Effector CD8-positive, alpha-beta T cell (primary cell): Measurements from ENCODE around the gene MGAT4A.
"Not testable (repeated sequence)": the region's sequence is repeated elsewhere in the genome, so short reads cannot be mapped to it uniquely, and the experiment has no call there.

Experiments used
- DNase-seq: peaks from one replicate; lab custom pipeline; 2025; lab: John Stamatoyannopoulos, UW

The MGAT4A gene

DNA sequence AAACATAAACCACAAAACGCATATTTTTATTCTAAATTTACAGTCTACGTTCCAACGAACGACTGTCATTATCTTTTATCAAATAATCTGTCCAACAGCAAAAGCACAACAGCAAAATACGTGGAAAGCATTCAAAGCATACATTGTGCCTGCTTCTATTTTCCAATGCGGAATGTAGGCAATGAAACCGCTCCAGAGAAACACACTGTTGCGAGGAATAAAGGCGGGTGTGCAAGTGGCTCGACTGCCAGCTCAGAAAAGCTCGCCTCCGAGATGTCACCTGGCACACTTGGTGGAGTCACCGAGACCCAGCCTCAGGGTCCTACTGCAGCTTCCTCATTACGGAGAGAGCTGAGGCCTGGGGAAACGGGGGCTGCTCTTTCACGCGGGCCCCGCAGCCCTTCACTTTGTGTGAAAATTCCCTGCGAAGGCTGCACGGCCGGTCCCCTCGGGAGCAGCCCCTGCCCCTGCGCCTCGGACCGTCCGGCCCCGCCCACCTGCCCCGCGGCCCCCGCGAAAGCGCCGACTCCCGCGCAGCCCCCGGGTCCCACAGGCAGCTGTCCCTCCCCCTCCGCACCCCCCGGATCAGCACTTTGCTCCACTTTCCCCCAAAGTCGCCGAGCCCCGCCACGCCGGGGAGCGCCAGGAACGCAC is 752 bp downstream of the MGAT4A start:
- DNase-seq = peak; percentile 43

DNA sequence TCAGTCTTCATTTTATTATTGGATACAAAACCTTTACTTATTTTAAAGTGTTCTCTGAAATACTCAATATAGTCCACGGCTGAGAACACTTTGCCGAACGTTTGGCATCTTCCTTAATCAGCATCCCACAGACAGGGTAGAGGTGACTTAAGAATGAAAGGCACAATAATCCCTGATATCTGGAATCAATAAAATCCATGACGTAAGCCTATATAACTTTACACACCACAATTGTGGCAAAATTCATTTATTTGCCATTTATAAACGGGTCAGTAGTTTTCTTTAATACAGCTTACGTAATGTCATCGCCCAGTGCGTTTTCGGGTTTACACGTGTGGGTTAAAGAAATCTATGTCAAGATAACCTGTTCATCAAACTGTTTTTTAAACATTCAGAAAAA is 1.3 kb downstream of the MGAT4A start:
- no peak for DNase-seq

DNA sequence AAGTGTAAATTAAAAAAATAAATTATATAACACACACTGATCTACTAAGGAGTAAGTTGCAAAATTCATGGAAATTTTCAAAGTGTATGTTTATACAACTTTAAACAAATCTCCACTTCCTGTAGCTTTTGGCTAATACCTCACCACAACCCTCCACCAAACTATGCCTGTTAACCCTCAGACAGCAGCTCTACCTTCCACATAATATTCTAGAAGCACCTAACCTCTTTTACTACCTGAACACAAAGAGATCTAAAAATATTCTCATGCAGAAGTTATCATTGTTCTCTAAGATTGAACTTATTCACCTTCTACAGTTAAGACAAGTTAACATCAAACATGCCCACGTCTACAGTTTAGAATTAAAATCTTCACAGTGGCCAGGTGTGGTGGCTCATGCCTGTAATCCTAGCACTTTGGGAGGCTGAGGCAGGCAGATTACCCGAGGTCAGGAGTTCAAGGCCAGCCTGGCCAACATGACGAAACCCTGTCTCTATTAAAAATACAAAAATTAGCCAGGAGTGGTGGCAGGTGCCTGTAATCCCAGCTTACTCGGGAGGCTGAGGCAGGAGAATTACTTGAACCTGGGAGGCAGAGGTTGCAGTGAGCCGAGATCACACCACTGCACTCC is 2.7 kb downstream of the MGAT4A start:
- not testable (repeated sequence) for DNase-seq

DNA sequence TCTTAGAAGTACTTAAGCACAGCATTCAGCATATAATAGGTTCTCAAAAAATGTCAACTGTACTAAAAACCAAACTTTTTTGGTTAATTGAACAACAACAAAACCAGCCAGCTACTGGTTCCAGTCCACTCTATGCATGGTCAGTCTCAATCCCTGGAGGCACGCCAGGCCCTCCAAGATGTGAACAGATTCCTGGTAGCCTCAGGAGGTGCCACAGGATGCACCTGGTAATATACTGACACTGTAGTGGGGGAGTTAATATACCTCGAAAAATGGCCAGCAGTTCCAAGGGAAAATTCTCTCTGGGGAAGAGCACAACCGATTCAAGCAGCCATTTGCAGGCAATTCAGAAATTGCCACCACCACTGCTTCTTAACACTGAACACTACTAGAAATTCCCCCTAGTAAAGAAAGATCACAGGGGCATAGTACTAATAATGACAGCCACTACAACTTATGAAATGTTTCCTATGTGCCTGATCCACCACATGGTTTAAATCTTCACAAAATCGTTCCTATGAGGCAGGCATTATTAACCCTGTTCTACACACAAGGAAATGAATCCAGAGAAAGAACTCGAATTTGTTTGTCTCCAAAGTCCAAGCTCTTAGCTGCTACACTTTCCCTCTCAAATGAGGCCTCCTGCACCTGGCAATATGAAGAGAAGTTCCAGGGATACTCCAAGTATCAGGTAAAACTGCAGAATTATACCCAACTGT is 3.4 kb downstream of the MGAT4A start:
- no peak for DNase-seq

DNA sequence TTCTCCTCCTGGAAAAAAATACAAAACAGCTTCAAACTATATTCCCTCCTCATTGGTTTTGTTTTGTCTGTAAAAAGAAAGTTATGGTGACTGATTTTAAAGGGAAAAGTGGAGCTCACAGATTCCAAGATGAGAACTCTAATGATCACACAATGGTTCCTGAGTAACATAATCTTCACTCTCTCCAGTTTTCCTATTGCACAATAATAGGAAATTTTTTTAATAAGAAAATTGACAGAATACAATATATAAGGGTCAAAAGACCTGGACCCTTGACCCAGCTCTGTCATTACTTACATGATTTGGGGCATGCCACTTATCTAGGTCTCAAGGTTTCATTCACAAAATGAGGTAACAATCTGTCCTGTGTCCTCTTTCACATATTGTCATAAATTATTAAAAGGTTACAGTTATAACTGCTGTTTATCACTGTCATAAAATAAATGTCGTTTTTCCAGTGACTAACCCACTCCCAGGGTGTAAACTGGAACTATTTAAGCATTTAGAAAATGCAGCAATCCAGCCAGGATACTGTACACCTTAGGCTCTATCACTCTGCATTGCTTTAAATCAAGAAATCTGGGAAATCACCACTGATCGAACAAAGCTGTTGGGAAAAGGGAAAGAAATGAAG is 4.1 kb downstream of the MGAT4A start:
- no peak for DNase-seq

DNA sequence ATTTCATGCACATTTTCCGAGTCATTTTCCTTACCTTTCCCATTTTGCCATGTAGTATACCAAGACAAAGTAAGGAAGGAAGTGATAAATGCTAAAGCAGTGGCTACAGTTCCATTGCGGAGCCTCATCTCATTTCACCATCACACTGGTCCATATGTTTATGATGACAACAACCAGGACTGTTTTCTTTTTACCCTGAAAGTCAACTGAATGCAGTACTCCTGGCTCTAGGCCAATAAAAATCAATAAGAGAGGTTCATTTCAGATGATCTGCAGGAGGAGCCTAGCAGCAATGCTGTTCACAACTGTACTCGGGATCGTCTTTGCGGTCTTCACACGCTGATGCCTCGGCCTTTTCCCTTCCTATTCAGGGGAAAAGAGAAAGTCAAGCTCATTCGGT is 4.7 kb downstream of the MGAT4A start:
- DNase-seq = no peak

DNA sequence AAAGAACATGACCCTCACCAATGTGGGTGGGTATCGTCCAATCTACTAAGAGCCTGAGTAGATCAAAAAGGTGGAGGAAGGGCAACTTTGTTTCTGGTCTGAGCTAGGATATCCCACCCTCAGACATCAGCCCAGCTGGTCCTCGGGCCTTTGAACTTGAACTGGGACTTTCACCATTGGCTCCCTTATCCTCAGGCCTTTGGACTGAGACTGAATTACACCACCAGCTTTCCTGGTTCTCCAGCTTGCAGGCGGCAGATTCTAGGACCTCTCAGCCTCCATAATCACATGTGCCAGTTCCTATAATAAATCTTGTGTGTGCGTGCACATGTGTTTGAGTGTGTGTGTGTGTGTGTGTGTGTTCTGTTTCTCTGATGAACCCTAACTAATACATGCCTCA is 10.6 kb downstream of the MGAT4A start:
- no peak for DNase-seq

DNA sequence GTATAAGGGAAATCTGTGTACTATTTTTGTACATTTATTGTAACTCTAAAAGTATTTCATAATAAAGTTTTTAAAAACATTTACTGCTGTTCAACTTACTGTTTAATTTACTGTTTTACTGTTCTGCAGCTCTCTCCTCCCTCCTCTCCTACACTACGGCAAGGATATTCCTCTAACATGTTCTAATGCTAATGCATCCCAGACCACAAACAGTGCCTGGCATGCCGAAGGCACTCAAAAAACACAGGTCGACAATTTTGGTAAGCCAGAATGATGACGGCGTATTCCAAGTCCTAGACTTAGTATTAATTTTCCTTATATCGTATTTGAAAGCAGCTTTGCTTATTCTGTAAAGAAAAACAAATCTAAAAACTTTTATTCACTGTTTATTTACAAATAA is 13.3 kb downstream of the MGAT4A start:
- DNase-seq = no peak

DNA sequence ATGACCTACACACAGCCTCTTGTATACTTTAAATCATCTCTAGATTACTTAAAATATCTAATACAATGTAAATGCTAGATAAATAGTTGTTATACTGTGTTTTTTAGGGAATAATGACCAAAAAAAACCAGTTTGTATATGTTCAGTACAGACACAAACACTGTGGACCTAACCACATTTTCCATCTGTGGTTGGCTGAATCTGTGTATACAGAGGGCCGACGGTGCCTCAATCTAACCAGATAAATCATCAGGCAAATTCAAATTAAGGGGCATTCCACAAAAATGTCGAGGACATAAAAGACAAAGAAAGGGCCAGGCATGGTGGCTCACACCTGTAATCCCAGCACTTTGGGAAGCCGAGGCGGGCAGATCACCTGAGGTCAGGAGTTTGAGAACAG is 14.1 kb downstream of the MGAT4A start:
- no peak for DNase-seq

DNA sequence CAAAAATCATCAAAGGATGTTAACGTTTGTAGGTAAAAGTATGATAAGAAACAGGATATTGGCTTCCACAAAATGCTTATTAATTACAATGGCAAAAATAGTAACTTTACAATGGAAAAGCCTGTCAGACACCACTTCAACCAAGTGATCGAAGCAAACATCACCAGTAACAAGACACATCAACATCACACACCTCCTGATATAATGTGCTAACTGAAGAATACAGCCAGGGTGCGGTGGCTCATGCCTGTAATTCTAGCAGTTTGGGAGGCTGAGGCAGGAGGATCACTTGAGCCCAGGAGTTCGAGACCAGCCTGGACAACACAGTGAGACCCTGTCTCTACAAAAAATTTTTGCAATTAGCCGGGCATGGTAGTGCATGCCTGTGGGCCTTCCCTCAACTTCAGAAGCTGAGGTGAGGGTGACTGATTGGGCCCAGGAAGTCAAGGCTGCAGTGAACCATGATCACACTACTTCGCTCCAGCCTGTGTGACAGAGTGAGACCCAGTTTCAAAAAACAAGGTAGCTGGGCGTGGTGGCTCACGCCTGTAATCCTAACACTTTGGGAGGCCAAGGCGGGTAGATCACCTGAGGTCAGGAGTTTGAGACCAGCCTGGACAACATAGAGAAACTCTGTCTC is 15.0 kb downstream of the MGAT4A start:
- no peak for DNase-seq

DNA sequence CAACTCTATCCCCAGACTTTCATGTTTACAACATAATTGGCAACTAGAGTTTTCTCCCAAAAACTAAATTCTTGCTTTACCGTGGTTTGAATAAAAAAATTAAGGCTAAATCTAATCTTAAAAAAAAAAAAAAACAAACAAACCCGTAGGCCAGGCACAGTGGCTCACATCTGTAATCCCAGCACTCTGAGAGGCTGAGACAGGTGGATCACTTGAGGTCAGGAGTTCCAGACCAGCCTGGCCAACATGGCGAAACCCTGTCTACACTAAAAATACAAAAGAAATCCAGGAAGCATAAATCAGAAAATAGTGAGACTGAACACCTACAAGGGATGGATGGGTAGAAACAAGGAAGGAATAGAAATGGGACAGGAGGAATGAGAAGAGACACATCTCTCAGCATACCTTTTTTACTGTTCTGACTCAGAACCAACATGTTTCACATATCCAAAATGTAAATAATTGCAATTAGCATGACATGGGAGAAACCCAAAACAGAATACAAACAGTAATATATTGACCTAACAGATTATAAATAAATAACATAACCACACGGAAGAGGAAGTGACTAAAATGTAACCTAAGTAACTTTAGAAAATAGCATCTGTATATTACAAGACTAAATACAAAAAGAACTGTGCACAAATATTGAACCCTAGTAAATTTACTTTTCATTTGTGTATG is 17.5 kb downstream of the MGAT4A start:
- no peak for DNase-seq

DNA sequence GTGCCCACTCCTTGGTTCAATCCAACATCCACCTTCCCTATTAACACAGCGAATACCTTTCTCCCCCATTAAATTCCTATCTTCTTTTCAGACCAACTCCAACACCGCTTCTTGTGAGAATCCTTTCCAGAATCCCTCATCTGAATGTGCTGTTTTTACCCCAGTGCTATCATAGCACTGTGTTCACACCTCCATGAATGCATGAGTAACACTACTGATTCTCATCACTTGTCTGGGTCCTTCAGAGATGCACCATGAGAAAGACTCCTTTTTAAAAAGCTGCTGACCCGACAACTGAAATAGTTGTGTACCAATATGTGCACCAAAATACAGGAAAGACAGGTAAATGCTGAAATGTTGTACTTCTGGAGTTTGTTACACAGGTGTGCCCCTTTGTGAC is 18.8 kb downstream of the MGAT4A start:
- no peak for DNase-seq

DNA sequence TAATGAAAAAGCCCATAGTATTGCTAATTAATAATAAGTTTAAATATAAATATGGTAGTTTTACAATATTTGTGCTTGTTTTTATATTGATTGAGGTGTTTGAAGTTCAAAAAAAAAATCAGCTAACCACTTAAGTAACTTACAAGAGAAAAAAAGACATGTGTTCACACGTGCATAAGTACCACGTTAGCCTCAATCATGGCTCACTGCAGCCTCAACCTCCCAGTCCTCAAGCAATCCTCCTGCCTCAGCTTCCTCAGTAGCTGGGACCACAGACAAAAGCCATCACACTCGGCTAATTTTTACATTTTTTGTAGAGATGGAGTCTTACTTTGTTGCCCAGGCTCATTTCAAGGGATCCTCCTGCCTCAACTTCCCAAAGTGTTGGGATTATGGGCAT is 19.4 kb downstream of the MGAT4A start:
- DNase-seq = no peak

DNA sequence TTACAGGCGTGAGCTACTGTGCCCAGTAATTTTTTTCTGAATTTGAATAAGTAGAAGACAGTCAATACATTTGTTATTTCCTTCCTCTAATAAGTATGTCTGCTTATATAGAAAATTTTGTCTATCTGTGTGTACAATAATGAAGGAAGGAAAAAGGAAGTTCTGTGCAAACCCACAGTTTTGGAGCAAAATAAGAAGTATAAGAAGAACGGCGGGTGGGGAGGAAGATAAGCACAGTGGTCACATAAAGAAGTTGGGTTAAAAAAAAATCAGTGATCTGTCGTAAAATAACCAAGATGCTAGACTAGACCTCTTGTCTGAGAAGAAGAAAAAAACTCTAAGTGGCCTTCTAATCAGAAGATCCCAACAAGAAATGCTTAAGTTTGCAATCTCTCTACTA is 20.2 kb downstream of the MGAT4A start:
- DNase-seq = no peak

DNA sequence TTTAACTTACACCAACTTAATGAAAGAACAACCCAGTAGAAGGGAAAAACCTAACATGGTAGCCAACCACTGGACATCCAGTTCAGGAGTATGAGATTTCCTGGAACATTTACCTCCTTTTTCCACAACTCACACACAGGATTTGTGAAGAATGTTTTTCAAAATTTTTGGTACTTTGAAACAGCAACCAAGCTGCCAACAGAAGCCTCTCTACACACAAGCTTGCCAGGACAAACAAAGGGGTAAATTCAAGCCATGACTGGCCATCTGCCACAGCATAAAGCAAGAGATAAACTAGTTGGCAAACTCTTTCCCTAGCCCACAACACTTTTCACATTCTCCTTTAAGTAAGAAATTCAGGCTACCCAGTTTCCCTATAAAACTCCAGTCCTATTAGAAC is 21.4 kb downstream of the MGAT4A start:
- DNase-seq = no peak

DNA sequence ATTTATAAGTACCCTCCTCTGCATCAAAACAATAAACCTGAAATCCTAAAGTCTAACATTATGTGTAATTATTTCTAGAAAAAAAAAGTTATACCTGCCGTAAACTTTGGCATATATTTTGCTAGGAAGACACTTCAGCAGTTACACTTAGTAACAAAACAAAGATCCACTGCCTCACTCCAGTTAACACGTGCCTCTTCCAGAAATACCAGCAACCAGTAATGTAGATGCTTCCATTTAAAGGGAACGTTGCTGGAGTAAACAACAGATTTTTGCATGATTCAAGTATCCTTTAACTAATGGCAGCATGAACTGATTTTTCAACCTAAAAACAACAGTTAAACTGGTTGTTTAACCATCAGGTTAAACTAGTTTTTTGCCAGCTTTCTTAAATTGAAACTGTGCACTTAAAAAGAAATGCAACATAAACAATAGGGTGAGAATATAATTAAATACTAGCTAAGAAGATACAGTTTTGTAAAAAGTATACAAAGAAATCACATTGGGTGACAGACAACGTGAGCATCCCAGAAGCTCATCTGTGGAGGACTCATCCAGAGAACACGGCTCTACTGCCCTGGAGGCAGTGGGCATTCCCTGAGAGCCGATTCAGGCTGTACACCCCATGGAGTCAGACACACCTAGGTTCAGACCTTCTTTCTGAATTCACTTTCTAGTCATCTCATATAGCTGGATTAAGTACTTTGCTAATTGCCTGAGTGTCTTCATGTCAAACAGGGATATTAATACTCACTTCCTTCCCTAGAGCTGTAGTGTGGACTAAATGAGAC is 22.3 kb downstream of the MGAT4A start:
- DNase-seq = no peak

DNA sequence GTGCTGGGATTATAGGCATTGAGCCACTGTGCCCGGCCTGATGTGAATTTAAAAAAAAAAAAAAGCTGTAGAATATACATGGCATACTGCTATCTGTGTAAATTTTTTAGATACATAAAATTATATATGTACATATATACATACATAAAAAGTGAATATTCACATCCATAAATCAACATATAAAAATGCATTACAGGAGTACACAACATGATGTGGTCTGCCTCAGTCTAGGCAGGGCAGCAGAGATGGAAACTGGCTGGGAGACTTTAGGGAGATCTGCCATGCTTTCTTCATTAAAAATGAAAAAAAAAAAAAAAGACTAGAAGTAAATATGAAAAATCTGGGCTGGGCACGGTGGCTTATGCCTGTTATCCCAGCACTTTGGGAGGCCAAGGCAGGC is 24.3 kb downstream of the MGAT4A start:
- DNase-seq = no peak

DNA sequence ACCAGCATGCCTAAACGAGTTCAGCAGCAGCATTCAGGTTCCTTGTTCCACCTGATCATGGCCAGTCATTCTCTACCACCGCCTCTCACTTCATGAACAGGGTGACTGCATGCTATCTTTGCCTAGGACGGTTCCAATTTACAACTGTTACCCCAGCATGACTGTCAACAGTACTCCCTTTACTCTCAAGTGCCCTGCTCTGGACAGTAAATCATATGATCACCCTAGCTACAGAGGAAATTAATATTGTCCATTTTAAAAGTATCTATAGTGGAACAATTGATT is 25.7 kb downstream of the MGAT4A start:
- no peak for DNase-seq

DNA sequence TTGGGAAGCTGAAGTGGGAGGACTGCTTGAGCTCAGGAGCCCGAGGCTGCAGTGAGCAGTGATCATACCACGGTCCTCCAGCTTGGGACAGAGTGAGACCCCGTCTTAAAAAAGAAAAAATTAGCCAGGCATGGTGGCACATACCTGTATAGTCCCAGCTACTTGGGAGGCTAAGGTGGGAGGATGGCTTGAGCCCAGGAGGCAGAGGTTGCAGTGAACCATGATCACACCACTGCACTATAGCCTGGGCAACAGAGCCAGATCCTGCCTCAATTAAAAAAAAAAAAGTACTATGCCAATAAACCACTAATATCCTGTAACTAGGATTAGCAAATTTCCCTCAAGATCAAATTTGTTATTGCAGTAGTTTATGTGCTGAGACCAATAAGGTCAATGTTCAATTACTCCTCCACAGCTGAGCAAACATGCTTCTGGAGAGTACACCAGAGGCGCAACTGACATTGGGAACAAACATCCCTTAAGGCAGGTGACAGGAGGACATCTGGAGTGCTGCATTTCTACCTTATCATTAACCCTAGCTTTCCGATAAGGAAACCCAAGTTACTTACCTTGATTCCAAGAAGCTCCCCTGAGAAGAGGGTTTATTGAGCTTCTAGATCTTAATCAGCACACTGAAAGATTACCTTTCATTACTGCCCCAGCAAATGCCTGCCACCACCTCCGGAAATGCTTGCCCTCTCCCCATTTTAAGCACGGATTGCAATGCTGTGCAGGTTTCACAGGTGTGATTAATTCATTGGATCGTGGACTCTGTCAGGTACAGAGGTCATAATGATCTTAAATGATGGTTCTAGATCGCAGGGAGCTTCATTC is 26.2 kb downstream of the MGAT4A start:
- no peak for DNase-seq

DNA sequence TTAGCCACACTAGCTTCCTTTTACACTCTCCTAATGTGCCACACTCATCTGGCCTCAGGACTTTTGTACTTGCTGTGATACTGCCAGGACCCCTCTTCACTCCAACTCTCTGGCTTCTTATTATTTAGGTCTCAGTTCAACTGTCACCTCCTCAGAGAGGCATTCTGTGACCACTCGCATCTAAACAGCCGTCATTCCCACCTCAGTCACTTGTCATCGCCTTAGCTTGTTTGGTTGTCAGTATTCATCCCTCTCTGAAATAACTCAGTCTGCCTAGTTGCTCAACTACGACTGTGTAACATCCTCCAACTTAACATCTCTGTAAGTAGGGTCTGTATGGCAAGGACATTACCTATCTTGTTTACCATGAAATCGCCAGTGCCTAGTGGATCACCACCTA is 27.2 kb downstream of the MGAT4A start:
- DNase-seq = no peak
